ENCODE results near the gene SCYGR2.
"Not testable (repeated sequence)": the region's sequence is repeated elsewhere in the genome, so short reads cannot be mapped to it uniquely, and the experiment has no call there.

The SCYGR2 gene, protein sequence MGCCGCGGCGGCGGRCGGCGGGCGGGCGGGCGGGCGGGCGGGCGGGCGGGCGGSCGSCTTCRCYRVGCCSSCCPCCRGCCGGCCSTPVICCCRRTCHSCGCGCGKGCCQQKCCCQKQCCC

DNA sequence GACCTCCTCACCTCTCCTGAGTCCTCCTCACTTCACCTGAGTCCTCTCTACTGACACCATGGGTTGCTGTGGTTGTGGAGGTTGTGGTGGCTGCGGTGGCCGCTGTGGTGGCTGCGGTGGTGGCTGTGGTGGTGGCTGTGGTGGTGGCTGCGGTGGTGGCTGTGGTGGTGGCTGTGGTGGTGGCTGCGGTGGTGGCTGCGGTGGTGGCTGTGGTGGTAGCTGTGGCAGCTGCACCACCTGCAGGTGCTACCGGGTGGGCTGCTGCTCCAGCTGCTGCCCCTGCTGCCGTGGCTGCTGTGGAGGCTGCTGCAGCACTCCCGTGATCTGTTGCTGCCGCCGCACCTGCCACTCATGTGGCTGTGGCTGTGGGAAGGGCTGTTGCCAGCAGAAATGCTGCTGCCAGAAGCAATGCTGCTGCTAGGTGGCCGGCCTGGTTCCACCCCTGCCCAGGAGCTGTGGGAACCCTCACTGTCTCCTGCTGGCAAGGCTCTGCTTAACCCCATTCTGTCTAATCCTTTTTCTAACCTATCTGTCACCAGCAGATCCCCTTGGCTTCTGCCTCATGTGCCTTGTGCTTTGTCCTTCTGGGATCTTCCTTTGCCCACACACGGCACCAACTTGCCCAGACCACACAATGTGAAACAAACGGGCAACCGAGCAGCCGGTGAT, at the start of gene SCYGR2:
TSS of gene SCYGR2 (plus strand) at position 59 of the 669 bp plus-strand sequence. CDS start at position 59, 0 bp downstream.
- in situ Hi-C loops (cut with HindIII; ENCODE audit: low sequenced_read_pairs); DNase-seq (ENCODE audit: low read depth); H3K4me3 ChIP-seq (ENCODE audit: low read depth, low read length): not testable (repeated sequence)

DNA sequence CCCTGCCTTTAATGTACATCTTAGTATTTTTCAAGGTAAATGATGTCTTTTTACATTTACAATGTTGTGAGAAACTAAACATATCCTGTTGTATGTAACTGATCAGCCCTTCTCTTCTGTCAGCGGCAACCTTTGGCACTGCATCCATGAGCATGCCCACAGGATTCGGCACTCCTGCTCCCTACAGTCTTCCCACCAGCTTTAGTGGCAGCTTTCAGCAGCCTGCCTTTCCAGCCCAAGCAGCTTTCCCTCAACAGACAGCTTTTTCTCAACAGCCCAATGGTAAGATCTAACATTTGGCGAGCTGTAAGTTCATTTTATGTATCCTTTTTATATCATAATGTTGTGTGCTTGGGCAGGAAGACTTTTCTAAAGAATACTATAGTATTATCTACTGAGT, 46.9 kb upstream of the SCYGR2 start:
- TF ChIP-seq, protein P1, sequence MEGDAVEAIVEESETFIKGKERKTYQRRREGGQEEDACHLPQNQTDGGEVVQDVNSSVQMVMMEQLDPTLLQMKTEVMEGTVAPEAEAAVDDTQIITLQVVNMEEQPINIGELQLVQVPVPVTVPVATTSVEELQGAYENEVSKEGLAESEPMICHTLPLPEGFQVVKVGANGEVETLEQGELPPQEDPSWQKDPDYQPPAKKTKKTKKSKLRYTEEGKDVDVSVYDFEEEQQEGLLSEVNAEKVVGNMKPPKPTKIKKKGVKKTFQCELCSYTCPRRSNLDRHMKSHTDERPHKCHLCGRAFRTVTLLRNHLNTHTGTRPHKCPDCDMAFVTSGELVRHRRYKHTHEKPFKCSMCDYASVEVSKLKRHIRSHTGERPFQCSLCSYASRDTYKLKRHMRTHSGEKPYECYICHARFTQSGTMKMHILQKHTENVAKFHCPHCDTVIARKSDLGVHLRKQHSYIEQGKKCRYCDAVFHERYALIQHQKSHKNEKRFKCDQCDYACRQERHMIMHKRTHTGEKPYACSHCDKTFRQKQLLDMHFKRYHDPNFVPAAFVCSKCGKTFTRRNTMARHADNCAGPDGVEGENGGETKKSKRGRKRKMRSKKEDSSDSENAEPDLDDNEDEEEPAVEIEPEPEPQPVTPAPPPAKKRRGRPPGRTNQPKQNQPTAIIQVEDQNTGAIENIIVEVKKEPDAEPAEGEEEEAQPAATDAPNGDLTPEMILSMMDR (IDR thresholded peaks at IDR 0.05; ENCODE audit: low read depth, low read length, missing control alignments) = no peak
- in situ Hi-C loops (cut with HindIII; ENCODE audit: low sequenced_read_pairs) = no loop called here
- DNase-seq (ENCODE audit: low read depth) = no peak

DNA sequence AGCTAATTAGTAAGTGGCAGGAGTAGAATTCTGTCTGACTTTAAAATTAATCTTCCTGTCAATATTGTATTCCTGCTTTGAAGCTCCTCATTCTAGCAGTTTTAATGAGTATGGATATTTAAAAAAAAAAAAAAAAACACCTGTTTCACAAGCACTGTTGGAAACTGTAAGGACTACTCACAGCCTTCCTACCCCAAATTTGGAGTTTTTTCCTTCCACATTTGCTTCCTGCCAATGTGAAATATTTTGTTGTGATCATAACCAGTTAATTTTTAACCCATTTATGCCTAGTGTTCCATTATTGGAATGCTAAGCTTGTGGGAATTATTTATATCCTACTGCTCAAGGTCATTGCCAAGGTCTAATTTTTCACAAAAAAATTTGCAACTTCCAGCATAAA, 36.1 kb upstream of the SCYGR2 start:
- no peak for DNase-seq (ENCODE audit: low read depth)
- in situ Hi-C loops (cut with HindIII; ENCODE audit: low sequenced_read_pairs) = no loop called here
- TF ChIP-seq, protein P1 (IDR thresholded peaks at IDR 0.05; ENCODE audit: low read depth, low read length, missing control alignments) = no peak

More for the DNA sequence above, 46.9 kb upstream of the SCYGR2 start:
- no peak overlapping the region for H3K4me3 ChIP-seq (ENCODE audit: low read depth, low read length)

DNA sequence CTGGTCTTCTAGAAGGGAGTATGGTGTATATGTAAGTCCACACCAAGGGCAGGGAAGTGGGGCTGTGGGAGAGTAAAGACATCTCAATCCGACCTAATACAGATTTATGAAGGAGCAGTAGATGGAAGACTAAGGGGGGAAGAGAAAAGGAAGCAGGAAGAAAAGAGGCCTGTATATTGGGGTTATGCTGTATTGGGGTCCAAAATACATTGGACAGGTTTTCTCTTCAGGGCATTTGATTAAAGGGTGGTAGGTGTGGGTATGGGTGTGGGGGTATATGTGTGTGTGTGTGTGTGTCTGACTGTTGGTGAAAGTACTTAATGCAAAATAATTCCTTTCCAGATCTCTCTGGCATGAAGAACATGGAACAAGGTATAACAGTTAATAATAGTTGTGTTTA, 33.6 kb upstream of the SCYGR2 start:
- no peak for DNase-seq (ENCODE audit: low read depth)
- in situ Hi-C loops (cut with HindIII; ENCODE audit: low sequenced_read_pairs) = no loop called here
- TF ChIP-seq, protein P1 (IDR thresholded peaks at IDR 0.05; ENCODE audit: low read depth, low read length, missing control alignments) = no peak
- H3K4me3 ChIP-seq (ENCODE audit: low read depth, low read length) = no peak overlapping the region

More for the DNA sequence above, 36.1 kb upstream of the SCYGR2 start:
- no peak overlapping the region for H3K4me3 ChIP-seq (ENCODE audit: low read depth, low read length)

DNA sequence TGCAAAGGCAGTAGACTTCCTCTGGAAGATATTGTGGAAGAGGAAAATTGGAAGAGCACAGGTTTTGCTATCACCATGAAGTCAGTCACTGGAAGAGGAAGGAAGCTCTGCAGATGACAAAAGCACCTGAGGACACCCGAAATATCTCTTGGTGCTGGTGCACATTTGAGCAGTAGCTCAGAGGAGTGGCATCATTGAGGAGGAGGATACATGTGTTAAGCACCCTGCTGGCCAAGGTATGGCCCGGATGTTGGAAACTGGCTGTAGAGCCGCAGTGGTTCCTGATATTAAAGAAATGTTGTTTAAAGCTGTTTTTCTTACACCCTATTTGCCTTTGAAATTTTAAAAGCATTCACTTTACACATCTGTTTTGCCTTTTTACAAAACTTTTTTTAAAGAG, 32.7 kb upstream of the SCYGR2 start:
- H3K4me3 ChIP-seq (ENCODE audit: low read depth, low read length) = no peak overlapping the region
- TF ChIP-seq, protein P1 (IDR thresholded peaks at IDR 0.05; ENCODE audit: low read depth, low read length, missing control alignments) = no peak
- no peak for DNase-seq (ENCODE audit: low read depth)
- in situ Hi-C loops (cut with HindIII; ENCODE audit: low sequenced_read_pairs) = no loop called here

DNA sequence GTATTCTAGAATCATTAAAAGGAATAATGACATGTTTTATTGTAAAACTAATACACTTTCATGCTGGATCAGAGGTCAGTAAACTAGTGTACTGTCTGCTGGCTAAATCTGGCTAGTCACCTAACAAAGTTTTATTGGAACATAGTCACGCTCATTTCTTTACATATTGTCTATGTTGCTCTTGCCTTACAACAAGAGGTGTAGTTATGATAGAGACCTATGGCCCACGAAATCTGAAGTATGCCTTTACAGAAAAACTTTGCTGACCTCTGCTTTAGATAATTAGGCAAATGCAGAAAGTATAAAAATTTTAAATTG, 29.9 kb upstream of the SCYGR2 start:
- TF ChIP-seq, protein P1 (IDR thresholded peaks at IDR 0.05; ENCODE audit: low read depth, low read length, missing control alignments) = no peak
- no peak for DNase-seq (ENCODE audit: low read depth)
- in situ Hi-C loops (cut with HindIII; ENCODE audit: low sequenced_read_pairs) = no loop called here
- no peak overlapping the region for H3K4me3 ChIP-seq (ENCODE audit: low read depth, low read length)

DNA sequence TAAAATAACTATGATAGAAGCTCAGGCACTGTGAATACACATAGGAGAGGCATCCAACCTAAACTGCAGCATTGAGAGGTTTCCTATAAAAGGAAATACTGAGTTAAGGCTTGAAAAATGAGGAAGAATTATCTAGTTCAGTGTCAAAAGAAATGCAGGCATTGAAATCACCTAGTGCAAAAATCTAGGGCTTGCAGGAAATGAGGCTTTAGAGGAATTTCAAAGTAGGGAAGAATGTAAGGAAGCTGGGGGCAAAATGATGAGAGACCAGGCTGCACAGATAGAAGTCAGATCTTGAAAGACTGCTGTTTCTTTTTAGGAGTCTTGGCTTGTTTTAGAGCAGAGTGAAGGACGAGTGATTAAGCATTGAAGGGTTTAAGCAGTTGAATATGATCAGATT, 28.1 kb upstream of the SCYGR2 start:
- H3K4me3 ChIP-seq (ENCODE audit: low read depth, low read length) = no peak overlapping the region
- no peak for DNase-seq (ENCODE audit: low read depth)
- in situ Hi-C loops (cut with HindIII; ENCODE audit: low sequenced_read_pairs) = no loop called here
- TF ChIP-seq, protein P1 (IDR thresholded peaks at IDR 0.05; ENCODE audit: low read depth, low read length, missing control alignments) = no peak

All from astrocyte of the cerebellum (primary cell).